IPS DF 4.7 (cell line): Measurements from ENCODE around the gene GNA15.

Source experiments
- DNase-seq: peaks from one replicate; pipeline ENCODE4 v3.0.0-alpha.2; 2013; ENCODE audit warnings: low spot score; ENCODE audit errors: extremely low read depth

The GNA15 gene

GRCh38 chr19:3208317-3209207 is 72.7 kb downstream of the GNA15 start:
- no peak for DNase-seq

GRCh38 chr19:3210347-3211017 is 74.6 kb downstream of the GNA15 start:
- DNase-seq = no peak

GRCh38 chr19:3211191-3211590 is 75.4 kb downstream of the GNA15 start:
- DNase-seq = no peak

- DNase-seq = no peak
These were observed 77.3 kb downstream of the GNA15 start for GRCh38 chr19:3213159-3213558.
